GM19351 (cell line): ENCODE results near the gene FBLN7.

Source experiments
- ATAC-seq: cut with Tn5 transposase; IDR thresholded peaks from one replicate; pipeline ENCODE4 v1.9.1; 2021; ENCODE audit warnings: mild to moderate bottlenecking, moderate library complexity; ENCODE audit not compliant: unreplicated experiment

Gene FBLN7

GRCh38 chr2:112140899-112141625 is 2.9 kb downstream of the FBLN7 start:
- no peak for ATAC-seq

- ATAC-seq, result no peak
Measured at GRCh38 chr2:112141626-112142007, 3.4 kb downstream of the FBLN7 start.

- no peak for ATAC-seq
Measured at GRCh38 chr2:112142525-112143078, 4.4 kb downstream of the FBLN7 start.

- ATAC-seq, result no peak
Measured at GRCh38 chr2:112143150-112143549, 5.0 kb downstream of the FBLN7 start.

DNA sequence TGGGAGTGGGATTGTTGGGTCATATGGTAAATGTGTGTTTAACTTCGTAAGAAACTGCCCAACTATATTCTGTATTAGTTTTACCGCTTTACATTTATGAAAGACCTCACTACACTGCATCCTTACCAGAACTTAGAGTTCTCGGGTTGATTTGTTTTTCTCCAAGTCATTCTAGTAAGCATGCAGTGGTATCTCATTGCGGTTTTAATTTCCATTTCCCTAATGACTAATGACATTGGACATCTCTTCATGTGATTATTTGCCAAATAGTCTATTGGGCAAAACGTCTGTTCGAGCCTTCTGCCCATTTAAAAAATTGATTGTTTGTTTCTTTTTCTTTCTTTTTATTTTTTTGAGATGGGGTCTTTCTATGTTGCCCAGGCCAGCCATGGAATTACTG is 6.8 kb downstream of the FBLN7 start:
- no peak for ATAC-seq

- ATAC-seq, result no peak
Measured at GRCh38 chr2:112147382-112148168, 9.4 kb downstream of the FBLN7 start.

GRCh38 chr2:112148477-112148876 is 10.3 kb downstream of the FBLN7 start:
- ATAC-seq, result no peak

GRCh38 chr2:112149194-112149593 is 11.0 kb downstream of the FBLN7 start:
- no peak for ATAC-seq

DNA sequence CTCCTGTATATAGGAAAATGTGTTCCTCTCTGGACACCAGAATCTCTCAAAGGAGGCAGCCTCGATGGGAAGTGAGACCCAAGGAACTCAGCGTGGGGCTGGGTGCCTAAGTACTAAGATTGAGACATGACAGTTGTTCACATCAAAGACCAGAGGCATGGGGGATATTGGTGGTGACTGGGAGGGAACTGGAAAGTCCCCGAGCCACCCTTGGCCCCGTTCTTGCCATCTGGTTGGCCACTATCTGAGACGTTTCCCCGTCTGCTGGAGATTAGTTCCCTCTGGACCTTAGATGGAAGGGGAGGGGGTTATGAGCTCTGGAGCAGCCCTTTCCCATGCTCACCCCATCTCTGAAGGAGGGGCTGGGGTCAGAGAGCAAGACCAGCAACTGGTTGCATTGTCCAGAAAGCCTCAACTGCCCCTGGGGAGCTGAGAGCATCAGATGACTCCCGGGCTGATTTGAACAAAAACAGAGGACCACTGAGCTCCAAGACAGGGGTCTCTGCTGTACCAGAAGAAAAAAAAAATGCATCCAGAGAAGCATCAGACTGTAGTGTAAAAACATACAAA is 11.8 kb downstream of the FBLN7 start:
- ATAC-seq, result no peak

DNA sequence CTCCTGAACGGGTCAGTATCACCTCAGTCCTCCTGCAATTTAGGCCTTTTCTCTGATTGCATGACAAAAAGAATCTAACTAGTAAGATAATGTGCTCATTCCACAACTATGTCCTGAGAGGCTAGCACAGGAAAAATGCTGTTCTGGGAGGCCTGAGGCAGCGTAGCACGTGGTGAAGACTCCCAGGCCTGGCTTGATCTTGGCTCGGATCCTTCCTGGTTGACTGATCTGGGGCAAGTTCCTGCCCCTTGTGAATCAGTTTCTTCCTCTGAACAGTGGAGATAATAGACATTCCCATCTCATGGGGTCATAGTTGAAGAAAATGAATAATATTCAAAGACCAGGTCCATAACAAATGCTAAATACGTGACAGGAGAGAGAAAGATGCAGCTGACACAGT is 12.3 kb downstream of the FBLN7 start:
- ATAC-seq, result no peak

- ATAC-seq, result no peak
Measured at GRCh38 chr2:112150851-112151250, 12.7 kb downstream of the FBLN7 start.

- no peak for ATAC-seq
Measured at GRCh38 chr2:112151271-112151670, 13.1 kb downstream of the FBLN7 start.

DNA sequence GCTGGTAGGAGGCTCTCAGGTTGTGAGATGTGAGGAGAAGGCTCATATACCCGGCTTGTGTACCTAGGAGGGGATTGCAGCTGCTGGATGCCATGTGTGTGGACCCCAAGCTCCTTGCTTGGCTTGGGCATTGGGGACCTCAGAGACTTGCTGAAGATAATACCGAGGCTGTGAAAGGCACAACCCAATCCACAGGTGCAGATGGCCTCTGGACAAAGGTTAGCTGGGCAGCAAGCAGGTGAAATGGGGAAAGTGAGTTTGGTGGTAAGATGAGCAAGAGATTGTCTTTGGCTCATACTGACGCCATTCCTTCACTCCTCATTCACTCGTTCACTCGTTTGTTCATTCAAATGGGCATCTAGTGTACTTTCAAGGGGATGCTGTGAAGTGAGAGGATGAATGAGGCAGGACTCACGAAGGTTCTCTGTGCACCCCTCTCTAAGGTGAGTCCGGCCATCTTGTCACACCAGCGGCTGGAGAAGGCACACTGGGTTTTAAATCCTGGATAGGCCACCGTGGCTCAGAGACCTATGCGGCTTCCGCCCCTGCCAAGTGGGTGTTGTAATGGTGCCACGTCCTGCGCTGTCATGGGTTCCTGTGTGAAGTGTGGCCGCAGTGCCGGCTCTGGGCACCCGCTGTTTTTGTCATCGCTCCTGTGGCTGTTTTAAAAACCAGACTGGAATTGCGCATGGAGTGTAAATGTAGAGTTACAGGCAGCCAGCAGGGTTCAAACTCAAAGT is 13.7 kb downstream of the FBLN7 start:
- ATAC-seq, result no peak

GRCh38 chr2:112152476-112153178 is 14.4 kb downstream of the FBLN7 start:
- ATAC-seq, result no peak

GRCh38 chr2:112153179-112153490 is 14.9 kb downstream of the FBLN7 start:
- no peak for ATAC-seq

DNA sequence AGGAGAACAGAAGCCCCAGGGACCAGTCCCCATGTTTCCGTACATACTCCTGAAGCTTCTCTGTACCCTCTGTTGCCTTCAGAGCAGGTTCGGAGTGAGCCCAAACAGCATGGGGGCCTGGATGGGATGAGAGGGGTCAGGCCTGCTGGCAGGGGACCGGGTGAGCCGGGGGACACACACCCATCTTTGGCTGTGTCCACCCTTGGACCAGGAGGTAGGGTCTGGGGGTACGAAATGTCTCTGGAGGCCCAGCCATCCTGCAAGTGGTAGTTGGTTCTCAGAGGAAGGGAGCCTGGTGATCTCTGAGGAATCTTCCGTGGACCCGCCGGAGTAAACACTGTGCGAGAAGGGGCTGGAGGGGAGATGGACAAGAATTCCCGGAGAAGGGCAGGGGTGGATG is 15.3 kb downstream of the FBLN7 start:
- ATAC-seq, result no peak

DNA sequence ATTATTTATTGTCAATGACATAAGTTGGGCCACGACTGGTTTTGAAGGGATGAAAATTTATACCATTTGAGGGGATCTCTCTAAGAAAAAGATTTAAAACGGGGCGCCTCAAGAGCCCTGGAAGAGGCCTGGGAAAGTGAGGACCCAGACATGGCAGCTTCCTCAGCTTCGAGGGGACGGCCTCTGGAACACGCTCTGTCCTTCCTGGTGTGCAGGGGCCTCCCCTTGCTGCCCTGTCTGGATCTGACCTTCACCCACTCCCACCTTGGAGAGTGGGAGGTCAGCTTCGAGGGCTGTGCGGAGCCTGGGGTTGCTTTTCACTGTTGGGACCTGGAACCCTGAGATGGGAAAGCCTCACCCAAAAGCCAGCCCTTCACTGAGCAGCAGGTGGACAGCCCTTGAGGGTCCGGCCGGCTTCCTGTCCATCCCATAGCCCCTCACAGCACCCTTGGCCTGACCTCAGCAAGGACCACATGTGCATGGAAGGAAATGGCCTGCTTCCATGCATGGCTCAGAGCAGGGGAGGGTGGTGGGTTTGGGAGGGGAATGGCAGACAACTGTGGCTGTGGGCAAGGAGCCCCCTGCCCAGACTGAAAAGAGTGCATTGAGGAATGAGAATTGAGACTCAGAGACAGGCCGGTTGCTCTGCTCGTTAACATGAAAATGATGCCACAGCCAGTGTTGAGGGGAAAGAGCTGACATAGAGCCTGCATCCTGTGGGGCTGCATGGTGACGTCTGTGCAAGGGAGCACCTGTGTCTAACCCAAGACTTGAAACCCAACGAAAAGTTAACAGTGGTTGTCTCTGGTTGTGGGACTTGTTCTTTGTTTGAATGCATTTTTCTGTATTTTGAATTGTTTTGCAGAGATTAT is 16.3 kb downstream of the FBLN7 start:
- no peak for ATAC-seq

- no peak for ATAC-seq
Measured at GRCh38 chr2:112155331-112156151, 17.4 kb downstream of the FBLN7 start.
